A549 (cell line): ENCODE data around the gene LRCH2.

Source experiments
- CBX2 ChIP-seq: fragments of 200-600 bp; sonication (generic); IDR thresholded peaks from 2 replicates; pipeline ENCODE4 v1.6.1; 2016; ENCODE audit warnings: low read depth, mild to moderate bottlenecking, borderline replicate concordance
- EP300 ChIP-seq, 2 experiments: fragments of >200 bp; sonication (Bioruptor Twin); formaldehyde crosslinking; IDR thresholded peaks; 2 replicates in 1 of 2; 3 replicates in 1 of 2; pipeline ENCODE4 v1.6.1; 2016 to 2017
- KDM5A ChIP-seq: fragments of 200-600 bp; sonication (generic); IDR thresholded peaks from 2 replicates; pipeline ENCODE4 v1.6.1; 2016; ENCODE audit warnings: antibody characterized with exemption, mild to moderate bottlenecking
- POLR2A ChIP-seq: IDR thresholded peaks from 2 replicates; pipeline ENCODE4 v1.6.1; 2012; ENCODE audit warnings: mild to moderate bottlenecking, low read length
- RCOR1 ChIP-seq: fragments of 150-350 bp; IDR thresholded peaks from 2 replicates; pipeline ENCODE4 v1.6.1; 2014; ENCODE audit warnings: antibody characterized with exemption, low read length, low read depth
- RFX5 ChIP-seq: fragments of 450-650 bp; IDR thresholded peaks from 2 replicates; pipeline ENCODE4 v1.7.1; 2014; ENCODE audit warnings: antibody characterized with exemption, mild to moderate bottlenecking, moderate library complexity
- ZSCAN20 ChIP-seq: fragments of 250-450 bp; sonication (Bioruptor Pico); IDR thresholded peaks from 2 replicates; pipeline ENCODE4 v1.8.0; 2022; ENCODE audit warnings: mild to moderate bottlenecking, moderate library complexity
- TF ChIP-seq, protein P1 (sequence below): fragments of 200-600 bp; sonication (generic); IDR thresholded peaks from 2 replicates; pipeline ENCODE4 v1.6.1; 2016; ENCODE audit warnings: antibody characterized with exemption, mild to moderate bottlenecking, moderate library complexity
- TF ChIP-seq, protein P2 (sequence below): fragments of >200 bp; sonication (Bioruptor Twin); formaldehyde crosslinking; IDR thresholded peaks from 3 replicates; pipeline ENCODE4 v1.6.1; 2016
- TF ChIP-seq, protein P3 (sequence below): fragments of >200 bp; sonication (Bioruptor Twin); formaldehyde crosslinking; IDR thresholded peaks from 3 replicates; pipeline ENCODE4 v1.5.1; 2016
- TF ChIP-seq, protein P4 (sequence below): IDR thresholded peaks from 2 replicates; pipeline ENCODE4 v1.6.1; 2012
- TF ChIP-seq, protein P5 (sequence below): fragments of 450-650 bp; IDR thresholded peaks from 2 replicates; pipeline ENCODE4 v1.6.1; 2014; ENCODE audit warnings: antibody characterized with exemption

DNA sequence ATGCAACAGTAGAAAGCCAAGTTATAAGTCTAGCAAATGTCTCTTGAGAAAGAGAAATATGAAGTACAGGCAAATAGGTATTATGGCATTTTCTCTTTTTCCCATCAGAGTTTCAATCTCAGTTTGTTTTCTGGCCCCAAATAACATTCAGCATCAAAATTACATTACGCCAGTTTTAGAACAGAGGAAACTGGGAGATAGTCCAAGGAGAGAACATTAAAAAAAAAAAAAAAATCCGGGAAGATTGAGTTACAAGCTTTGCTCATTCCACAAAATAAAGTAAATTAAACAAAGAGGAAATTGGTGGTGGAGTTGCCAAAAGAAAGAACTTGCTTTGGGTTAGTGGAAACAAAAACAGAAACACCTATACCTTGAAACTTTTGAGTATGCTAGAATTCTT is 166.1 kb downstream of the LRCH2 start:
- TF ChIP-seq, protein P1, sequence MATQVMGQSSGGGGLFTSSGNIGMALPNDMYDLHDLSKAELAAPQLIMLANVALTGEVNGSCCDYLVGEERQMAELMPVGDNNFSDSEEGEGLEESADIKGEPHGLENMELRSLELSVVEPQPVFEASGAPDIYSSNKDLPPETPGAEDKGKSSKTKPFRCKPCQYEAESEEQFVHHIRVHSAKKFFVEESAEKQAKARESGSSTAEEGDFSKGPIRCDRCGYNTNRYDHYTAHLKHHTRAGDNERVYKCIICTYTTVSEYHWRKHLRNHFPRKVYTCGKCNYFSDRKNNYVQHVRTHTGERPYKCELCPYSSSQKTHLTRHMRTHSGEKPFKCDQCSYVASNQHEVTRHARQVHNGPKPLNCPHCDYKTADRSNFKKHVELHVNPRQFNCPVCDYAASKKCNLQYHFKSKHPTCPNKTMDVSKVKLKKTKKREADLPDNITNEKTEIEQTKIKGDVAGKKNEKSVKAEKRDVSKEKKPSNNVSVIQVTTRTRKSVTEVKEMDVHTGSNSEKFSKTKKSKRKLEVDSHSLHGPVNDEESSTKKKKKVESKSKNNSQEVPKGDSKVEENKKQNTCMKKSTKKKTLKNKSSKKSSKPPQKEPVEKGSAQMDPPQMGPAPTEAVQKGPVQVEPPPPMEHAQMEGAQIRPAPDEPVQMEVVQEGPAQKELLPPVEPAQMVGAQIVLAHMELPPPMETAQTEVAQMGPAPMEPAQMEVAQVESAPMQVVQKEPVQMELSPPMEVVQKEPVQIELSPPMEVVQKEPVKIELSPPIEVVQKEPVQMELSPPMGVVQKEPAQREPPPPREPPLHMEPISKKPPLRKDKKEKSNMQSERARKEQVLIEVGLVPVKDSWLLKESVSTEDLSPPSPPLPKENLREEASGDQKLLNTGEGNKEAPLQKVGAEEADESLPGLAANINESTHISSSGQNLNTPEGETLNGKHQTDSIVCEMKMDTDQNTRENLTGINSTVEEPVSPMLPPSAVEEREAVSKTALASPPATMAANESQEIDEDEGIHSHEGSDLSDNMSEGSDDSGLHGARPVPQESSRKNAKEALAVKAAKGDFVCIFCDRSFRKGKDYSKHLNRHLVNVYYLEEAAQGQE = no peak
- TF ChIP-seq EP300 (IDR thresholded peaks at IDR 0.05) (no peak), RFX5 (no peak), POLR2A (no peak), CBX2 (no peak), ZSCAN20 (CRISPR knock-in tag) (no peak), KDM5A (no peak), RCOR1 (no peak)
- TF ChIP-seq, protein P2, sequence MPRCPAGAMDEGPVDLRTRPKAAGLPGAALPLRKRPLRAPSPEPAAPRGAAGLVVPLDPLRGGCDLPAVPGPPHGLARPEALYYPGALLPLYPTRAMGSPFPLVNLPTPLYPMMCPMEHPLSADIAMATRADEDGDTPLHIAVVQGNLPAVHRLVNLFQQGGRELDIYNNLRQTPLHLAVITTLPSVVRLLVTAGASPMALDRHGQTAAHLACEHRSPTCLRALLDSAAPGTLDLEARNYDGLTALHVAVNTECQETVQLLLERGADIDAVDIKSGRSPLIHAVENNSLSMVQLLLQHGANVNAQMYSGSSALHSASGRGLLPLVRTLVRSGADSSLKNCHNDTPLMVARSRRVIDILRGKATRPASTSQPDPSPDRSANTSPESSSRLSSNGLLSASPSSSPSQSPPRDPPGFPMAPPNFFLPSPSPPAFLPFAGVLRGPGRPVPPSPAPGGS = no peak
- TF ChIP-seq, protein P3, sequence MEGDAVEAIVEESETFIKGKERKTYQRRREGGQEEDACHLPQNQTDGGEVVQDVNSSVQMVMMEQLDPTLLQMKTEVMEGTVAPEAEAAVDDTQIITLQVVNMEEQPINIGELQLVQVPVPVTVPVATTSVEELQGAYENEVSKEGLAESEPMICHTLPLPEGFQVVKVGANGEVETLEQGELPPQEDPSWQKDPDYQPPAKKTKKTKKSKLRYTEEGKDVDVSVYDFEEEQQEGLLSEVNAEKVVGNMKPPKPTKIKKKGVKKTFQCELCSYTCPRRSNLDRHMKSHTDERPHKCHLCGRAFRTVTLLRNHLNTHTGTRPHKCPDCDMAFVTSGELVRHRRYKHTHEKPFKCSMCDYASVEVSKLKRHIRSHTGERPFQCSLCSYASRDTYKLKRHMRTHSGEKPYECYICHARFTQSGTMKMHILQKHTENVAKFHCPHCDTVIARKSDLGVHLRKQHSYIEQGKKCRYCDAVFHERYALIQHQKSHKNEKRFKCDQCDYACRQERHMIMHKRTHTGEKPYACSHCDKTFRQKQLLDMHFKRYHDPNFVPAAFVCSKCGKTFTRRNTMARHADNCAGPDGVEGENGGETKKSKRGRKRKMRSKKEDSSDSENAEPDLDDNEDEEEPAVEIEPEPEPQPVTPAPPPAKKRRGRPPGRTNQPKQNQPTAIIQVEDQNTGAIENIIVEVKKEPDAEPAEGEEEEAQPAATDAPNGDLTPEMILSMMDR = no peak
- TF ChIP-seq, protein P4, sequence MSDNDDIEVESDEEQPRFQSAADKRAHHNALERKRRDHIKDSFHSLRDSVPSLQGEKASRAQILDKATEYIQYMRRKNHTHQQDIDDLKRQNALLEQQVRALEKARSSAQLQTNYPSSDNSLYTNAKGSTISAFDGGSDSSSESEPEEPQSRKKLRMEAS = no peak
- TF ChIP-seq, protein P5, sequence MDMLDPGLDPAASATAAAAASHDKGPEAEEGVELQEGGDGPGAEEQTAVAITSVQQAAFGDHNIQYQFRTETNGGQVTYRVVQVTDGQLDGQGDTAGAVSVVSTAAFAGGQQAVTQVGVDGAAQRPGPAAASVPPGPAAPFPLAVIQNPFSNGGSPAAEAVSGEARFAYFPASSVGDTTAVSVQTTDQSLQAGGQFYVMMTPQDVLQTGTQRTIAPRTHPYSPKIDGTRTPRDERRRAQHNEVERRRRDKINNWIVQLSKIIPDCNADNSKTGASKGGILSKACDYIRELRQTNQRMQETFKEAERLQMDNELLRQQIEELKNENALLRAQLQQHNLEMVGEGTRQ = no peak
